Stromal cell of bone marrow (primary cell): Measurements from ENCODE around the gene THADA.

Experiments used
- DNase-seq: peaks from one replicate; pipeline ENCODE4 v3.0.0-alpha.2; 2012; ENCODE audit warnings: low read depth

THADA gene

GRCh38 chr2:43325107-43325811 lies 270.6 kb downstream of the THADA start:
- no peak for DNase-seq

DNA sequence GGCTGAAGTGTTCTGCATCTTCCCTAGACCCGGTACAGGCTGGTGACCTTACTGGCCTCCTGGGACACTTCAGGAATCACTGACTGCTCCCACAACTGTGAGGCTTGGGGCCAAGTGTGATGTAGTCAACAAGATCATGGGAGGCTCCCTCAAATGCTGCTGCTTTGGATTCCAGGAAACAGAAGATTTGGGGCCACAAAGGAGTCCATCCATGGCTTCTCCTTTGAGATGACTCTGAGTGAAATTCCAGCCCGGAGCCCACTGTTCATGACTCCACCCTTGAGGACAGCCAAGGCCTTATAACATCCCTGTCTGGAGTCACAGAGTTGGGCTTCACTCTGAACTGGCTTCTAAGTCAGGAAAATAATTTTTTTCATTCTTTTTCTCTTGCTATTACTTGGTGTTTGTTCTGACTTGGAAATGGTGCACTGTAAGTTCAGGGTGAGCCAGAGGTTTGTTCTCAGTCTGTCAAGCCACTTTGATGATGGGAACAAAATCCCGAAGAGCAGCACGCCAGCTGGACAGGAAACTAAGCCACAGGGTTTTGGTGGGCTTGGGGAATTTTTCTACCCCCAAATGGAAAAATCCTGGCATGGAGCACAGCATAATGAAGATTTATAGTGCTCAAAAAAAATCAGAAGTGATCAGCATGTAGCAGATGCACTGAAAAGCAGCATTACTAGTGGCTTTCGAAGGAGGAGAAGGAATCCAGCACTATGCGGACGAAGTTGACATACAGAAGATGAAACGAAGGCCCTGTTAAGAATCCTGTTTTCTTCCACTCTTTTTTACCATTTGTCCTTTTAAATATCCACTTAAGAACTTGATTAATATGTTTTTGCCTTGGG lies 271.4 kb downstream of the THADA start:
- peak; percentile 41 for DNase-seq

- no peak for DNase-seq
Observed at GRCh38 chr2:43323857-43324256, 272.0 kb downstream of the THADA start.

DNA sequence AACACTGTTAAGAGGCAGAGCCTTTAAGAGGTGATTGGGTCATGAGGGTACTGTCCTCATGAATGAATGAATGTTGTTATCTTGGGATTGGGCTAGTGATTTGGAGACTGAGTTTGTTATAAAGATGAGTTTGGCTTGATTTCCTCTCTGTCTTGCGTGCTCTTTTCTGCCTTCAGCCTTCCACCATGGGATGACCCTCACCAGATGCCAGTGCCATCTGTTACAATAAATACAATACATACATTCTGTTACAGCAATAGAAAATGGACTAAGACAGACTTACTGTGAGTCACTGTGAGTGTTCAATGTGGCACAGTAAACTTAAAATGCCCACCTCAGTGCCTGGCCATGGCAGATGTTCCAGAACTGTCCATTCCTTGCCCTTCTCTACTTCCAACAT lies 274.4 kb downstream of the THADA start:
- no peak for DNase-seq

- DNase-seq = no peak
Observed at GRCh38 chr2:43319541-43319940, 276.3 kb downstream of the THADA start.

DNA sequence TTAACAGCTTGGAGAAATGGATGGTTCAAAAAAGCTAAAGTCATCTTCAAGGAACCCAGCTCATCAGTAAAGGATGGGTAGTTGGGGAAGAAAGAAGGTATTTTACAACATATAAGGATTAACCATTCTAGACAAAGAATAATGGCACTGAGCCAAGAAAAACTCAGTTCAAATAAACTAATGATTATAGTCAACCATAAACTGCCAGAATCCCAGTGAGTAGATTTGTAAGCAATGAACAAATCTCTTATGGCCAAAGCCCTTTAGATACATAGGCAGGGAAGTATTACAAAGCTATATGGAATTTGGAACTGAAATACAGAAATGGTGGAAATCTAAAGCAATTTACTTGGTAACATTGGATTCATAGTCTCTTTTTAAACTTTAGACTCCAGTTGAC lies 277.0 kb downstream of the THADA start:
- DNase-seq = no peak

DNA sequence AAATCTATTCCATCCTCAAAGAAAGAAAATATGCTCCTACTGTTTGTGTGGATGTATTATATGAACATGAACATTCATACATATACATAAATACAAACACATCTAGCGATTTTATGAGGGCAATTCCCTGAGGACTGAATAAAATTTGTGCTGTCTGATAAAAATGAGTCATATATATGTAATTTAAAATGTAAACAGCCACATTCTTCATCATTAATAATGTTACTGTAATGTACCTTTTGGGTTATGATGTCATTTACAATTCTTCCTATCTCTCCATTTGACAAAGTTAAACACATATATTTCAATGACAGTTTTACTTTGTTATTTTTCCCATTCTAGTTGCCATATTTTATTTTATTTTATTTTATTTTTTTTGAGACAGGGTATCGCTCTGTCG lies 278.2 kb downstream of the THADA start:
- DNase-seq = no peak

- no peak for DNase-seq
Observed at GRCh38 chr2:43317194-43317593, 278.6 kb downstream of the THADA start.

DNA sequence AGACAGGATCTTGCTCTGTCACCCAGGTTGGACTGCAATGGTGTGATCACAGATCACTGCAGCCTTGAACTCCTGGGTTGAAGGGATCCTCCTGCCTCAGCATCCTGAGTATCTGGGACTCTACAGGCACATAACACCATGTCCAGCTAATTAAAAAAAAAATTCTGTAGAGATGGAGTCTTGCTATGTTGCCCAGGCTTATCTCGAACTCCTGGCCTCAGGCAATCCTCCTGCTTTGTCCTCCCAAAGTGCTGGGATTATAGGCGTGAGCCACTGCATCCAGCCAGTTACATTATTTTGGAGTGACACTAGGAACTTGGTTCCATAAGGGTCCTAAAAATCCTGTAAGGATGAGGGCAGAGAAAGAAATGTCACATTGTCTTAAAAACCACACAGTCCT lies 280.4 kb downstream of the THADA start:
- no peak for DNase-seq

- no peak for DNase-seq
Observed at GRCh38 chr2:43314299-43314927, 281.4 kb downstream of the THADA start.

- no peak for DNase-seq
Observed at GRCh38 chr2:43313642-43314017, 282.2 kb downstream of the THADA start.

- DNase-seq = peak; percentile 51
Observed at GRCh38 chr2:43312755-43313641, 282.8 kb downstream of the THADA start.

DNA sequence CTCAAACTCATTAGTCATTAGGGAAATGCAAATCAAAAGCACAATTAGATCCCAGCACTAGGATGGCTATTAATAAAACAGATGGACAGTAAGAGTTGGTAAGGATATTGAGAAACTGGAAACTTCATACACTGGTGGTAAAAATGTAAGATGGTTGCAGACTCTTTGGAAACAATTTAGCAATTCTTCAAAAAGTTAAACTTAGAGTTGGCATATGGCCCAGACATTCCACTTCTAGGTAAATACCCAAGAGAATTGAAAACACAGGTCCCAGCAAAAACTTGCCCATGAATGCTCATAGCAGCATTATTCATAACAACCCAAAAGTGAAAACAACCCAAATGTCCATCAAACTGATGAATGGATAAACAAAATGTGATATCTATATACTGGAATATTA lies 284.6 kb downstream of the THADA start:
- DNase-seq = no peak

GRCh38 chr2:43309935-43310334 lies 285.9 kb downstream of the THADA start:
- no peak for DNase-seq

DNA sequence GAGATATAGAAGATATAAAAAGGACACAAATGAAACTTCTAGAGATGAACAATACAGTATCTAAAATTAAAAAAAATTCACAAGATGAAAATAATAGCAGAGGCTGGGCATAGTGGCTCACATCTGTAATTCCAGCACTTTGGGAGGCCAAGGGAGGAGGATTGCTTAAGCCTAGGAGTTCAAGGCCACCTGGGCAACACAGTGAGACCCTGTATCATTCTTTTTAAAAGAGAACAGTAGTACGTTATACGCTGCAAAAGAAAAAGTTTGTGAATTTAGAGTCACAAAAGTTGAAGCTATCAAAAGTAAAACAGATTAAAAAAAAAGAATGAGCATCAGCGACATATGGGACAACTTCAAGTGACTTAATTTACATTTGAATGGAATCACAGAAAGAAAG lies 287.9 kb downstream of the THADA start:
- DNase-seq = no peak

DNA sequence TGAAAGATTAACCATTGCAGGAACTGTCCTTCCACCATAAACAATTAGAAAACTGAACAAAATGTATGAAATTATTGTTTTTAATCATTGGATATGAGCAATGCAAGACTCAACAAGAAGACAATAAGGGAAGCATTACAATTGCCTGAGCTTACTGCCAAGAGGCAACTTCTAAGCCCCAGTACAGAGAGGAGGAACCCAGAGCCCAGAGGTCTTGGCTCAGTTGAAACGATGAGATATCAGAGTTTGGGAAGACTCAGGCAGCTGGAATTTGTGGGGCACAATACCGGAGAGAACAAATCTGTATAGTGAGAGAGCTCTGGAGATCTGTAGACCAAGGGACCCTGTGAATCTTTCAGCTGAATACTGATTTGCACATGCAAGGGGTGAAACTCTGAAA lies 288.8 kb downstream of the THADA start:
- no peak for DNase-seq

- DNase-seq = no peak
Observed at GRCh38 chr2:43306197-43306596, 289.6 kb downstream of the THADA start.

DNA sequence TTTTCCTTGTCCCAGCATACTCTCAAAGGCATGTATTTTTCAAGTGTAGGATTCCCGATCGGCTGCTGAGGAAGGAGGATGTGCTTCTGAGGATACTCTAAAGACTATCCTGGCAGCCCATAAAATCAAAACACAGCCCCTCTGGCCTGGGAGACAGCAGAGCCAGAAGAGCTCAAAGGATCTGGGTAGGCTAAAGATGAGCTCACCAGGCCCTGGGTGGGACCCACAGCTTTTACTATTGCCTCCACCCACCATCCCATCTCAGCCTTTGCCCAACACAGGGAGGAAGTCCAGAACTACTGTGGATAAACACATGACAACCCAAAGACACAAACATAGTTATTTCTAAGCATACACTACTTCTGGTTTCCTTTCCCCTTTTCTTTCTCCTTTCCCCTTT lies 290.3 kb downstream of the THADA start:
- DNase-seq = peak; percentile 43

DNA sequence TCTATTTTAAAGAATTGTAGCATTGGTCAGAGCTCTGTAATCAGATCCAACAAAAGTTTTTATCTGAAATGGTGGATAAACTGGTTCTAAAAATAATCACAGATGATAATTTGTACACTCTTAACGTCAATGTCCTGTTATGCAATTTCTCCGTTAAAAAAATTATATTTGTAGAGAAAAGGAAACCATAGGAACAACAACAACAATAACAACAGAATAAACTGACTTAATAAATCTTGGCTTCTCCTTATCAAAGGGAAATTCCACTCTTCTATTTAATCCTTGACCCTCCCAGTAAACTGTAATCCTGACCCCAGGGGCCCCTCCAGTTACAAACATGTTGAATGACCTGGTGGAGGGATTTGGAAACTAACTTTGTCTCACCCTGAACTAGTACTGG lies 290.8 kb downstream of the THADA start:
- no peak for DNase-seq

GRCh38 chr2:43303889-43304288 lies 291.9 kb downstream of the THADA start:
- DNase-seq = no peak

GRCh38 chr2:43302961-43303494 lies 292.8 kb downstream of the THADA start:
- no peak for DNase-seq
